HG03354 (cell line): ENCODE data around the gene ARFGEF2.
"Not testable (repeated sequence)": the region's sequence is repeated elsewhere in the genome, so short reads cannot be mapped to it uniquely, and the experiment has no call there.

Experiments used
- ATAC-seq: cut with Tn5 transposase; IDR thresholded peaks from one replicate; pipeline ENCODE4 v1.9.1; 2021; ENCODE audit warnings: mild to moderate bottlenecking; ENCODE audit not compliant: unreplicated experiment, poor library complexity, severe bottlenecking

The ARFGEF2 gene

GRCh38 chr20:48983423-48984400 is 62.2 kb downstream of the ARFGEF2 start:
- ATAC-seq, result no peak

- ATAC-seq, result no peak
Measured at GRCh38 chr20:48984575-48985219, 63.2 kb downstream of the ARFGEF2 start.

DNA sequence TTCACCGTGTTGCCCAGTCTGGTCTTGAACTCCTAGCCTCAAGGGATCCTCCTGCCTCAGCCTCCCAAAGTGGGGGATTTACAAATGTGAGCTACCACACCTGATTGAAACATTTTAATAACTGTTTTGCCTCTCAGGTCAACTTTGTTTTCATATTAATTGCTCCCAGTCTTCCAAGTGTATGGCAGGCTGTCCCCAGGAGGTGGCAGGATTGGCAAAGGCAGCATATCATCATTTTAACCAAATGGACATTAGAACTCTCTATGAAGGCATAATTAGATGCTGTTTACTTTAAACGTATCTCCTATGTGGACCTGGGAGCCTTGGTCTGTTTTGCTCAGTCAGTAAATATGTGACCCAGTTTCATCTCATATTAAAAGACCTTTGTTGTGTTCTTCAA is 65.4 kb downstream of the ARFGEF2 start:
- no peak for ATAC-seq

GRCh38 chr20:48990467-48990866 is 69.0 kb downstream of the ARFGEF2 start:
- no peak for ATAC-seq

DNA sequence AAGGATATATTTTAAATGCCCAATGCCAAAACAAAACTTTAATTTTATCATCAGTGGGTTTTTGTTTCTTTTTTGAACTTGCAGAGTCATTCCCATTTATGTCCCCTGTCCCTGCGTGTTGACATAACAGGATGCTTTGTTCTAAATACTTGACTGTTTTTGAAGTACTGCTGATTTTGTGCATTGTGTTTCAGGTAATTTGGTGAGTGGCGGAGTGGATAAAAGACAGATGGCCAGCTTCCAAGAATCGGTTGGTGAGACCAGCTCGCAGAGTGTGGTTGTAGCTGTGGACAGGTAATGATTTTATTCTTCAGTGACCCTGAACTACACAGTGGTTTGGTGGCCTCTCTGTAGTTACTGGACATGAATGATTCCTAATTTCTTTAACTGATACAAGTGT is 74.1 kb downstream of the ARFGEF2 start:
- no peak for ATAC-seq

- no peak for ATAC-seq
Measured at GRCh38 chr20:48999890-49000870, 78.7 kb downstream of the ARFGEF2 start.

DNA sequence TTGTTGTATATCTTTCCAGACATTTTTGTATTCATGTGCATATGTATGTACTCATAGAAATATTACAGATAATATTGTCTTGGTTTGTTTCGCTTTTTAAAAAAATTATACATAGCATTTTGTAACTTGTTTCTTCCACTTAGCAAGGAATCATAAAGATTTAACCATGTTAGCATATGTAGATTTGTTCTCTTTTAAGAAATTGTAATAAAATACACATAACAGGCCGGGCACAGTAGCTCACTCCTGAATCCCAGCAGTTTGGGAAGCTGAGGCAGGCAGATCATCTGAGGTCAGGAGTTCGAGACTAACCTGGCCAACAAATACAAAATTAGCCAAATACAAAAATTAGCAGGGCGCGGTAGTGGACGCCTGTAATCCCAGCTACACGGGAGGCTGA is 80.2 kb downstream of the ARFGEF2 start:
- no peak for ATAC-seq

DNA sequence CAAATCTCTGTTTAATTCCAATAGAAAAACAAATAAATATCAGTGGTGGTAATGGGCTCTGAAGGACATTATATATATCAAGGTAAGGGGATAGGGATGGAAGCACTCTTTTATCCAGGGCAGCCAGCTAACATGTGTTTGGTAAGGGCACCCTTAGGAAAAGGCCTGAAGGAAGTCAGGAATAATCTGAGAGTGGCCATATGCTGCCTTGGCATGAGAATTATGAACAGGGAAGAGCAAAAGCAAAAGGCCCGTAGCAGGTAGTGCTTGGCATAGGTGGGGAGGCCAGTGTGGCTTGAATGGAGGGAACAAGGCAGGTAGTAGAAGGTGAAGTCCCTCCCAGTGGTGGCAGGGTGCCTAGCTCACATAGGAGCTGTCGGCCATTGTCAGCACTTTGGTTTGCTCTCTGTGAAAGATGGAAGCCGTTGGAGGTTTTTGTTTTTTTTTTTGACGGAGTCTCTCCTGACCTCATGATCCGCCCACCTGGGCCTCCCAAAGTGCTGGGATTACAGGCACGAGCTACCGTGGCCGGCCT is 85.0 kb downstream of the ARFGEF2 start:
- ATAC-seq, result no peak

- ATAC-seq, result no peak
Measured at GRCh38 chr20:49009899-49010631, 88.6 kb downstream of the ARFGEF2 start.

GRCh38 chr20:49024220-49024619 is 102.7 kb downstream of the ARFGEF2 start:
- no peak for ATAC-seq

- ATAC-seq, result not testable (repeated sequence)
Measured at GRCh38 chr20:49028177-49028576, 106.7 kb downstream of the ARFGEF2 start.

DNA sequence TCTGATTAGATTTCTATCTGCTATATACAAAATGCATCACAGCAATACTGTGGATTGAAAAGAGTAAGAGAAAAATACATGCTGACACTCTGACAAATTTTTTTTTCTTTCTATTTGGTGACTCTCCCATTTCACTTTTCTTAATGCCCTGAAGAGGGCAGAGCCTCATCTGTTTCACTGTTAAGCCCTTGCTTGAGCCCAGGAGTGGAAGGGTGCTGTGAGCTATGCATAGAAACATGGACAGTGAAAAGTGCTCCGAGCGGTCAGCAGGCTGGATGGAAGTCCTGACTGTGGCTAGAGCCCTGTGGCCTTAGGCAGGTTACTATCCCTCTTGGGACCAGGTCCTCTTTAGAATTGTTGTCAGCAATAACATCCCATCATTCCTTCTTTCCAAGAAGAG is 107.2 kb downstream of the ARFGEF2 start:
- no peak for ATAC-seq

GRCh38 chr20:49029203-49029602 is 107.7 kb downstream of the ARFGEF2 start:
- ATAC-seq, result no peak

GRCh38 chr20:49030954-49031619 is 109.6 kb downstream of the ARFGEF2 start:
- no peak for ATAC-seq

DNA sequence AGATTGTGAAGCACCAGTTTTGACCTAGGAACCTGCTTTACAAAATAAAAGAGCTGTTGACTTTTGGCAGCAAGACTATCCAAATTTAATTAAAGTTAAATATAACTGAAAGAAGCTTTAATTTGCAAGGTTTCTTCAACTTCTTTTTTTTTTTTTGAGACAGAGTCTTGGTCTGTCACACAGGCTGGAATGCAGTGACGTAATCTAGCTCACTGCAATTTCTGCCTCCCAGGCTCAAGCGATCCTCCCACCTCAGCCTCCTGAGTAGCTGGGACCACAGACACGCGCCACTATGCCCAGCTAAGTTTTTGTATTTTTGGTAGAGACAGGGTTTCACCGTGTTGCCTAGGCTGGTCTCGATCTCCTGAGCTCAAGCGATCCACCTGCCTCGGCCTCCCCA is 110.9 kb downstream of the ARFGEF2 start:
- no peak for ATAC-seq

DNA sequence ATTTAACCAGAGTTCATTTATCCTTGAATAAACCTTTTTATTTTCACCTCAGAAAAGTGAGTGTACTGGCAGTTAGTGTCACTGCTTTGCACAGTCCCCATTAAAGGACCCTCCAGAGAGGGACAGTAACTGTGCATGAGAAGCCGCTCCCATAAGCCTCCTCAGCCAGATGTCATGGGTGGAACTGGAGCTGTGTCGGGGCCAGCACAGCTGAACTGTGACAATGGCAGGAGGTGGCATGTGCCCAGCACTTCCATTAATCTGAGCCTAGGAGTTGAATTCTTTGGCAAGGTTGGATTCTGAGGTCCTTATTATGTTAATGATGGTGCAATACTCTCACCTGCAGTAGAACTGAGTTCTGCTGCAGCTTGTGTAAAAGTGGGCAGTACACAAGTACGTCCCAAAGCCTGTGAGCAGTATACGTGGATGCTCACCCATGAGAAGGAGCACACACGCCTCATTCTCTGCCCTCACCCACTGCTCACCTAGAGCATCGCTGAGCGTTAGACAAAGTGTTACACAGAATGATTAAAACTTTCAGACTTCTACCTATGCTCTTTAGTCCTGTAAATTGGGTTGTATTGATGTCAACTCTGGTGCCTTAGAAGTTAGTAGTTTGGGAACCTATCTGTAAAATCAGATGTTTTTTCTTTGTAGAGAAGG is 112.7 kb downstream of the ARFGEF2 start:
- no peak for ATAC-seq

DNA sequence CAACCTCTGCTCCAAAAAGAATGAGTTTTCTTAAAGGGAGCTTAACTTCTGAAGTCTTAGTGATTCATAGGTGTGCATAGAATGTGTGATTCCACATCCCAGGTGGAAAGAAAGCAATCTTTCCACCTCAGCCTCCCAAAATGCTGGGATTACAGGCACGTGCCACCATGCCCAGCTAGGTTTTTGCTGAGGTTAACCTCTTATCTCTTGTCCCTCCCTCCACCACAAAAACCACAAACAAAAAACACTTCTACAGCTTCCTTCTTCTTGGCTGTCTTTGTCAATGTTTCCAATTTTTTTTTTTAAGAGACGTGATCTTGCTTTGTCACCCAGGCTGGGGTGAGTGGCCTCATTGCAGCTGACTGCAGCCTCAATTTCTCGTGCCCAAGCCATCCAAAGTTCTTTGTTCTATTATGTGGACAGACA is 116.5 kb downstream of the ARFGEF2 start:
- no peak for ATAC-seq

DNA sequence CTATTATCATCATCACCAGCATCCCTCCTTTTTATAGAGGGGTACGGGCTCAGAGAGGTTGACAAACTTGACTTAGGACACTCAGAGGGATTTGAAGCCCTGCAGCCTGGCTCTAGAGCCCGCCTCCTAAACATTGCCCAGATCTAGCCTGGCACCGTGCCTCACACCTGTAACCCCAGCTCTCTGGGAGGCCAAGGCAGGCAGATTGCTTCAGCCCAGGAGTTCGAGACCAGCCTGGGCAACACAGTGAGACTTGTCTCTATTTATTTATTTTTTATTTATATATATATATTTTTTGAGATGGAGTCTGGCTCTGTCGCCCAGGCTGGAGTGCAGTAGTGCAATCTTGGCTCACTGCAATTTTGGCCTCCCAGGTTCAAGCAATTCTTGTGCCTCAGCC is 118.3 kb downstream of the ARFGEF2 start:
- no peak for ATAC-seq
